ENCODE data around the gene NEK4. TPM values are rescaled to one million over a fixed set of nuclear protein-coding genes. Genes with fewer than 3 reads are reported as not detected.

NEK4 gene
- total RNA-seq, 6 experiments from 2014 or later: 19.9 to 25.0 (median 21.7) TPM

- DNase-seq: no peak
- Mint-ChIP-seq H3K4me1 (ENCODE audit: low read depth) (peaks cover 11% of the 10 kb centered on the region; the same call in 1 of the 2 replicates), H3K9me3 (no peaks in the 10 kb centered on the region), H3K27me3 (ENCODE audit: insufficient read depth) (peaks cover 26% of the 10 kb centered on the region), H3K27ac (no peak overlapping the region), H3K4me3 (no peak overlapping the region), H3K36me3 (ENCODE audit: low read depth) (no peaks in the 10 kb centered on the region)
- no peak for TF ChIP-seq CTCF (IDR thresholded peaks at IDR 0.05)
These were observed 19.6 kb upstream of the NEK4 start for GRCh38 chr3:52790337-52790736.

- Mint-ChIP-seq H3K4me1 (ENCODE audit: low read depth) (peaks cover 10% of the 10 kb centered on the region; the same call in 1 of the 2 replicates), H3K27ac (no peak overlapping the region), H3K9me3 (no peaks in the 10 kb centered on the region), H3K4me3 (no peak overlapping the region), H3K27me3 (ENCODE audit: insufficient read depth) (peaks cover 29% of the 10 kb centered on the region), H3K36me3 (ENCODE audit: low read depth) (no peaks in the 10 kb centered on the region)
- no peak for TF ChIP-seq CTCF (IDR thresholded peaks at IDR 0.05)
- no peak for DNase-seq
These were observed 19.0 kb upstream of the NEK4 start for GRCh38 chr3:52789746-52790040.

GRCh38 chr3:52788890-52789745, 18.4 kb upstream of the NEK4 start:
- H3K9me3 Mint-ChIP-seq: no peaks in the 10 kb centered on the region
- DNase-seq: no peak
- peaks cover 30% of the 10 kb centered on the region for H3K27me3 Mint-ChIP-seq (ENCODE audit: insufficient read depth)
- TF ChIP-seq CTCF (IDR thresholded peaks at IDR 0.05): no peak
- H3K4me3 Mint-ChIP-seq: no peak overlapping the region
- H3K27ac Mint-ChIP-seq: no peak overlapping the region
- peaks cover 5% of the 10 kb centered on the region; the same call in 1 of the 2 replicates for H3K4me1 Mint-ChIP-seq (ENCODE audit: low read depth)
- H3K36me3 Mint-ChIP-seq (ENCODE audit: low read depth): no peaks in the 10 kb centered on the region

- Mint-ChIP-seq H3K36me3 (ENCODE audit: low read depth) (no peaks in the 10 kb centered on the region), H3K27me3 (ENCODE audit: insufficient read depth) (peaks cover 29% of the 10 kb centered on the region), H3K4me3 (no peak overlapping the region), H3K4me1 (ENCODE audit: low read depth) (no peaks in the 10 kb centered on the region), H3K9me3 (no peaks in the 10 kb centered on the region), H3K27ac (no peak overlapping the region)
- peak; percentile 14; the same call in 1 of the 2 replicates for TF ChIP-seq CTCF (IDR thresholded peaks at IDR 0.05)
- no peak for DNase-seq
These were observed 17.2 kb upstream of the NEK4 start for GRCh38 chr3:52787672-52788625.

- DNase-seq: no peak
- H3K4me3 Mint-ChIP-seq: no peak overlapping the region
- H3K27me3 Mint-ChIP-seq (ENCODE audit: insufficient read depth): peaks cover 34% of the 10 kb centered on the region
- no peaks in the 10 kb centered on the region for H3K4me1 Mint-ChIP-seq (ENCODE audit: low read depth)
- no peaks in the 10 kb centered on the region for H3K36me3 Mint-ChIP-seq (ENCODE audit: low read depth)
- no peak overlapping the region for H3K27ac Mint-ChIP-seq
- no peak for TF ChIP-seq CTCF (IDR thresholded peaks at IDR 0.05)
- H3K9me3 Mint-ChIP-seq: no peaks in the 10 kb centered on the region
These were observed 16.5 kb upstream of the NEK4 start for GRCh38 chr3:52787246-52787645.

All from HFFc6 (cell line).